Medulla oblongata (tissue), 1 donor: ENCODE data around the gene GREB1L.
A peak's percentile ranks its signal among the peaks of the same experiment; 100 is the strongest.
"Not testable (repeated sequence)": the region's sequence is repeated elsewhere in the genome, so short reads cannot be mapped to it uniquely, and the experiment has no call there.

Experiments used
- DNase-seq: peaks from one replicate; pipeline ENCODE4 v3.0.0-alpha.2; 2015; ENCODE audit errors: extremely low spot score

GREB1L gene

DNA sequence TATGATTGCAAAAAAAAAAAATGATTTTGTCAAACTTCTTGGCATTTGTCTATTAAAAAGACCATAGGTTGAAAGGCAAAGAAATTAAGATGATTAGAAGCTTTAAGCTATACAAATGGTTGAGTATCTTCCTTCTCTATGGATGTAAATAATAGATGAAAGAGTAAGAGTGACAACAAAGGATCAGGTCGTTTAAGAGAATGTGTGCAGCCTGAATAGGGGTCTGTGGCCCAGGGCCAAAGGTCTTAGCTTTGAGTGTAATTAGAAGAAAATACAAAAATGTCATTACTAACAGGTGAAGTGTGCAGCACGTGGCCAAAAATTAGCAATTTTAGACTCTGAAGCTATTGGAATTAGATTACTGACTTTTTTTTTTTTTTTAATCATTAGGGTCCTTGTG is 122.4 kb downstream of the GREB1L start:
- DNase-seq, result no peak

GRCh38 chr18:21366896-21367295 is 124.9 kb downstream of the GREB1L start:
- DNase-seq, result no peak

GRCh38 chr18:21369146-21369545 is 127.1 kb downstream of the GREB1L start:
- DNase-seq, result no peak

DNA sequence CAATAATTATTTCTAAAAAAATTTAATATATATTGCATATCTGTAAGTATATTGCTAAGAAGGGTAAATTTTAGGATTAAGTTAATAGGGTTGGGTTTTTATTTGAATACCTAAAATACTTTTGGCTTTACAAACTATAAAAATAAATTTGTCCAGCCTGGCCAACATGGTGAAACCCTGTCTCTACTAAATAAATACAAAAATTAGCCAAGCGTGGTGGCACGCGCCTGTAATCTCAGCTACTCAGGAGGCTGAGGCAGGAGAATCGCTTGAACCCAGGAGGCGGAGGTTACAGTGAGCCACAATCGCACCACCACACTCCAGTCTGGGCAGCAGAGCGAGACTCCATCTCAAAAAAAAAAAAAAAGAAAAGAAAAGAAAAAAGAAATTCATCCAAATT is 127.6 kb downstream of the GREB1L start:
- not testable (repeated sequence) for DNase-seq

- no peak for DNase-seq
Measured at GRCh38 chr18:21383031-21383430, 141.0 kb downstream of the GREB1L start.

DNA sequence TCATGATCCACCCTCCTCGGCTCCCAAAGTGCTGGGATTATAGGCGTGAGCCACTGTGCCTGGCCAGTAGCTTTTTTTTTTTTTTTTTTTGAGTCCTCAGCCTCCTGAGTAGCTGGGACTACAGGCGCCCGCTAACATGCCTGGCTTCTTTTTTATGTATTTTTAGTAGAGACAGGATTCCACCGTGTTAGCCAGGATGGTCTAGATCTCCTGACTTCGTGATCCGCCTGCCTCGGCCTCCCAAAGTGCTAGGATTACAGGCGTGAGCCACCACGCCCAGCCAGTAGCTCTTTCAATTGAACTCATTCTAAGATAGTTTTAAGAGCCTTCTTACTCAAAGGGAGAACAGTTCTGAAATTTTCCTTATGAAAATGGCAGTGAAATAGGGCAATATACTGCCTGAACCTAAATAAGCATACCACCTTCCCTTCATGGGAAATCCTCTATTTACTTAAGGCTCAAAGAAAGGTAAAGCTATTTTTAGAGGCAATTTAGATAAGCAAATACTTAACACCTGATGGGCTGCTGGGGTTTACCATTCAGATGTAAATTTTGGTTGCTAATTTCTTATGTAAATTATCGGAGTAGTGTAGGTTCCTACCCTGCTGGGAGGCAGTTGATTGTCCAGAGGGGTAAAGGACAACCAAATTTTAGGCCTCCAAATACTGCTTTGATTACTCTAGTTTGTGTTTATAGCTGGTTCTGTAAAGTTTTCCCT is 144.7 kb downstream of the GREB1L start:
- no peak for DNase-seq

DNA sequence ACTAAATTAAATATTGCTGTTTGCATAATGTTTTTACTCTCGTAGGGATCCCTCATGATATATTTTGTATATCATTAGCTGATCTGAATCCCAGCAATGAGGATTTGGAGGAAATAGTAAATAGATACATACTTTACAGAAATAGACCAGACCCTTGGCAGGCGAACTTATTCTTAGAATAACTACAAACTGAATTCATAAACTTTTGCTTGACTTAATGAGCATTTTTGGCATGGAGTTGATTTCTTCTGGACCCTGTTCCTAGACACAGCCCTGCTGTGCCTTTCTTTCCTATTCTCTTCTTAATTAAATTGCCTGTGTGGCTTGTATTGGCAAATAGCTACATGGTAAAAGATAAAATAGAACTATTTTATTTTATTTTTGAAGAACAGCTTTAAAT is 145.9 kb downstream of the GREB1L start:
- no peak for DNase-seq

DNA sequence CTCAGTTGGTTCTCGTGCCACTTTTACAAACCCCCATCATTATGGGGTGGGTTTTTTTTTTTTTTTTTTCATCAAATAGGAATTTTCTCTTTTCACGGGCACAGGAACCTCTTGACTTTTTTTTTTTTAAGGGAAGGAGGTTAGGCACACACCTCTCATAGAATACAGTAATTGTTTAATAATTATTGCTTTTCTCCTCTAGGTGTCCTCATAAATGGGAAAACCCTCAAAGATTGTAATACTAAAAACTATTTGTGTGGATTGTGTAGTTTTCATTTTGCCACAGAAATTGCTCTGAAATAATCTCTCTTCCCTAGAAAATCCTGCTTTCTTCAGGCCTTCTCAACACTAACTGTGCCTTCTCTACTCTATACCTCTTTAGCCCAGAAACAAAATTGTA is 147.3 kb downstream of the GREB1L start:
- DNase-seq, result no peak

- DNase-seq, result no peak
Measured at GRCh38 chr18:21389903-21390302, 147.9 kb downstream of the GREB1L start.

GRCh38 chr18:21391074-21391673 is 149.1 kb downstream of the GREB1L start:
- DNase-seq, result no peak

DNA sequence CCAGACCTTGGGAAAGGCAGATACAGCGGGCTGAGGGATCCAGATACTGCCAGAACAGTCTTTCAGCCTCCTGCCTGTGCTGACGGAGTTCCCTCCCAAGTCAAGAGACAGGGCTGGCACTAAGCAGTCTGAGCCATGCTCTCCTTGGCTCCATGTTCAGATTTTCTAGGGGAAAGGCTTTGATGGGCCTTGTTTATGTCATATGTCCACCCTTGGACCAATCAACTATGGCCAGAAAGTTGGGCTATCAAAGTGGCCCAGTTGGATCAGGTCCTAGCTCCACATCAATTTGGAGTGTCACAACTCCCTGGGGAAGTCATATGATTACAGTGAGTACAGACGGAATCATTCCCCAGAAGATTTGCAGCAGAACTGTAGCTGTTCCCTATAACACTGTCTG is 152.0 kb downstream of the GREB1L start:
- no peak for DNase-seq

DNA sequence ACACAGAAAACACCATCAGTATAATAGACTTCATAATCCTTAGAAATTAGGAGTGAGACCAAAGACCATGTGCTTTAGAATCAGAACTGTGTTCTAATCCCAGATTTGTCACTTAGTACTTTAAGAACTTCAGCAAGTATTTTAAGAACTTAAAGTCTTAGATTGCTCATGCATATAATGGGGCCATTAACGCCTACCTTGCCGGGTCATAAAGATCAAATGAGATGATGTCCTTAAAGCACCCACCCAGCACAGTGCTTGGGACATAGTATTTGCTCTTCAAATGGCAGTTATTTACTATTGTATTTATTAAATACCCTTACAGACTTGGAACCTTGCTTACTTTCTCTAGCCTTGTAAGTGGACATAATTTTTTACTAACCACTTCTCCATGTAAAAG is 156.1 kb downstream of the GREB1L start:
- no peak for DNase-seq

GRCh38 chr18:21402272-21402671 is 160.2 kb downstream of the GREB1L start:
- no peak for DNase-seq

DNA sequence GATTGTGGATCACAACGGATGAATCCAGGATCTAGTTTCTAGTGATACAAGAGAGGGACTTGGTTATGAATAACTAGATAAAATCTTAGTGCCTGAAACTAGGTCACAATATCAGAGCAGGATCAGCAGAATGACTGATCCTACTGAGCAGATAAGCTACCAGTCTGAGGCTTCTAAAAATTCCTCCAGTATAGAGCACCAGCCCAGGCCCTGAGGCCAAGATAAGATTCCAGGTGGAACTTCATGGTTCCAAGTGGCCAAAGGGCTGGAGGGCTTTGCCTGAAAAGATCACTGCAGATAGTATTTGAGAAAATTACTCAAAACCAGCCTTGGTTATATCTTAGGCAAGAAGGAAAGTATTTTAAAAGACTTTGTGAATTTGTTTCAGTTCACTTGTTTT is 162.4 kb downstream of the GREB1L start:
- DNase-seq, result no peak

DNA sequence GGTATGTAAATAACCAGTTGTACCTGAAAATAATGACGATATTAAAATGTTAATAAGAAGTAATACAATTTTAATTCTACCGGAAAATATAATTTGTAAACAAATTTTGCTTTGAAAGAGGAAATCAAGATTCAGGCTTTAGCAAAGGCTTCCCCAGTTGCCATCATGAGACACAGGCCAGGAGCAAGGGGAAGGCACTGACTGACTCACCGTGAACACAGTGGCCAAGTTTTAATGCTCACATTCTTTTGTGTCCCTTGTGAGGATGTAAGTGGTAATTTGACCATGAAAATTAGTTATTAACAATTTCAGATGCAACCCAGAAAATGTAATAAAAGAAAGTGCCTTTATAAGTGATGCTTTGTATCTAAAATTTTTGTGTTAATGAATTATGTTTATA is 164.1 kb downstream of the GREB1L start:
- DNase-seq, result no peak

DNA sequence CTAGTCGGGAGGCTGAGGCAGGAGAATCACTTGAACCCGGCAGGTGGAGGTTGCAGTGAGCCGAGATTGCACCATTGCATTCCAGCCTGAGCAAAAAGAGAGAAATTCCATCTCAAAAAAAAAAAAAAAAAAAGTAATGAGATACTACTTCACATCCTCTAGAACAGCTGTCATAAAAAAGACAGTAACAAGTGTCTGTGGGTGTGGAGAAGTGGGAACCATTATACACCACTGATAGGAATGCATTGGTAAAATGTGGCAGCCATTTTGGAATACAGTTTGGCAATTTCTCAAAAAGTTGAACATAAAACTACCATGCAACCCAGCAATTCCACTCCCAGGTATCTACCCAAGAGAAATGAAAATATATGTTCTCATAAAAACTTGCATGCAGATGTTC is 166.6 kb downstream of the GREB1L start:
- DNase-seq, result no peak

- DNase-seq, result no peak
Measured at GRCh38 chr18:21433436-21433835, 191.4 kb downstream of the GREB1L start.

GRCh38 chr18:21439431-21439846 is 197.4 kb downstream of the GREB1L start:
- no peak for DNase-seq

GRCh38 chr18:21441670-21442069 is 199.6 kb downstream of the GREB1L start:
- DNase-seq, result no peak

DNA sequence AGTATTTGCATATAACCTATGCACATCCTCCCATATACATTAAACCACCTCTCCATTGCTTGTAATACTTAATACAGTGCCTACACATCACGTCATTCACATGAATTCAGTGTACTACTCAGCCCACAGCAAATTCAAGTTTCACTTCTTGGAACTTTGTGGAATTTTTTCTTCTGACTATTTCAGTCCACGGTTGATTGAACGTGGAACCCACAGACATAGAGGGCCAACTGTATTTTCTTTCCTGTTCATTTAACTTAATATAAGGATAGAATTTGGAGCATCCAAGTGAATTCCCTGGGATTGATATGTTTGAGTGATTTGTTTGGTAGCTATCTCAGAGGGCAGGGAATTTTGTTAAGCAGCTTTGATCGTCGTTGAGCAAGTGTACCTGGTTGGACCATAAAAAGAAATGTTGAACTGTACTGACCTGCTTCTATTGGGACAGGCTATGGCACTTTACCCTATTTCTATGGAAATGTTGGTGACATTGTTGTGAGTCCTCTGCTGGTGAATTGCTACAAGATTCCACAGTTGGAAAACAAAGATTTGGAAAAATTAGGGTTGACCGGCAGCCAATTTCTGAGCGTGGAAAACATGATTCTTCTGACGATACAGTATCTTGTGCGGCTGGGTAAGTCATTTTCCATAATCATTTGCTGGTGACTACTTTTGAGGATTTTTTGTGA is 201.9 kb downstream of the GREB1L start:
- DNase-seq, result no peak

- DNase-seq, result peak; percentile 71
Measured at GRCh38 chr18:21444465-21445212, 202.6 kb downstream of the GREB1L start.

- no peak for DNase-seq
Measured at GRCh38 chr18:21448299-21448698, 206.3 kb downstream of the GREB1L start.
